H1 (cell line): ENCODE results near the gene AHNAK2. TPM values are rescaled to one million over a fixed set of nuclear protein-coding genes. Genes with fewer than 3 reads are reported as not detected.

ENCODE experiments used
- MAFK ChIP-seq: IDR thresholded peaks from 2 replicates; pipeline ENCODE4 v1.6.1; 2012; ENCODE audit warnings: low read depth, mild to moderate bottlenecking, improper control_type of control experiment, low read length
- SP2 ChIP-seq: IDR thresholded peaks from 2 replicates; pipeline ENCODE4 v1.6.1; 2012; ENCODE audit warnings: mild to moderate bottlenecking, low read length, inconsistent platforms
- polyA plus RNA-seq, 7 experiments: library from polyadenylated mRNA; depleted of rRNA in 3 of 7; stranded (reverse) in 5 of 7; unstranded in 2 of 7; fragments of >200 nt in 5 of 7; fragments of 200-250 nt in 2 of 7; gene quantifications; 1 replicate in 5 of 7; 2 replicates in 1 of 7; 4 replicates in 1 of 7; pipeline versions ENCODE4 v1.2.1 to v1.2.3, GENCODE V29; 2011 to 2013; ENCODE audit warnings: missing spikeins in 2 of 7, mixed read lengths in 2 of 7
- total RNA-seq: library from RNA; stranded (reverse); fragmentation: NEBNext Ultra II Directional; extraction: Animal tissue kit (Norgen Biotek cat#: 25700); gene quantifications from 2 replicates; pipeline ENCODE4 v1.2.1, GENCODE V29; 2021
- TF ChIP-seq, protein P1 (sequence below): fragments of 300-600 bp; sonication (generic); IDR thresholded peaks from 2 replicates; pipeline ENCODE4 v1.7.1; 2012; ENCODE audit warnings: low read length, moderate library complexity, mild to moderate bottlenecking, inconsistent platforms; ENCODE audit not compliant: insufficient replicate concordance
- TF ChIP-seq, protein P2 (sequence below): IDR thresholded peaks from 2 replicates; pipeline ENCODE4 v1.6.1; 2011; ENCODE audit warnings: low read length, improper control_type of control experiment

The AHNAK2 gene
- total and polyA plus RNA-seq, 2 of the 8 experiments (the other 6 are each of a cell fraction or from before 2014, with no cell fraction given), result 0.95 to 2.0 TPM

DNA sequence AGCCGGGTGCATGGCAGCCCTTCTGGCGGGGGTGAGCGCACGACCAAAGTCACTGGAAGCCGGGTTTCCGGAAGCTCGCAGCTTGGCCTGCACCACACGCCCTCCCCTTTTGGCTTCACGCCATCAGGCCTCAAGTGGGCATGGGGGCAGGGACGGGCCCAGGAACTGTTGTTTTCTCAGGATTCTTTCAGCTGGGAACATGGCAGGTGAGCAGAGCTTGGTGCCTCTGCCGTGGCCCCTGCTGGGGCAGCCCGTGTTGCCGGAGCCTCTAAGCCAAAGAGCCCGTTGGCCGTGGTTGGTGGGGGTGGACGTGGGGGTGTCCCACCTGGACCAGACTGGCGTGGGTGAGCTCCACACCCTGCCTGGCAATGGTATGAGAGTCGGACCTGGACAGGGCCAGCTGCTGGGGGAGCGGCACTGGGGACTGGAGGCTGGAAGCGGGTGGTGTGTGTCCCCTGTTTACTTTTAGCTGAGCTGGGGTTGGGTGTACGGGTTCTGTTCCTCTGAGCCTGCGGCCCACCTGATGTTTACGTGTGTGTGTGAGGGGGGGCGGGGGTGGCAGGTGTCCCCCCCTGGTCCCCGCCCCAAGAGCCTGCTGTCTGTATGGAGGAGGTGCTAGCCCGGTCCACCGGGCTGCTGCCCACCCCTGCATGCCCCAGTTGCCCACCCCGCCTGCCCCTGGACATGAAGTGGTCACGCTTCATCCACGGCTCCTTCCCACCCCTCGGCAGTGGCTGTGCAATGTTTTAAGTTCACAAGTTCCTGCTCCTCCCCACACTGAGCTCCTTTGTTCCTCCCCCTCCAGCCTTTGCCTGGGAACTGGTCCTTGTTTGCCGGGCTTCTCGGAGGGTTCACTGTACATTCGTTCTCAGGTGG lies 82.2 kb downstream of the AHNAK2 start (continued):
- TF ChIP-seq, protein P1, sequence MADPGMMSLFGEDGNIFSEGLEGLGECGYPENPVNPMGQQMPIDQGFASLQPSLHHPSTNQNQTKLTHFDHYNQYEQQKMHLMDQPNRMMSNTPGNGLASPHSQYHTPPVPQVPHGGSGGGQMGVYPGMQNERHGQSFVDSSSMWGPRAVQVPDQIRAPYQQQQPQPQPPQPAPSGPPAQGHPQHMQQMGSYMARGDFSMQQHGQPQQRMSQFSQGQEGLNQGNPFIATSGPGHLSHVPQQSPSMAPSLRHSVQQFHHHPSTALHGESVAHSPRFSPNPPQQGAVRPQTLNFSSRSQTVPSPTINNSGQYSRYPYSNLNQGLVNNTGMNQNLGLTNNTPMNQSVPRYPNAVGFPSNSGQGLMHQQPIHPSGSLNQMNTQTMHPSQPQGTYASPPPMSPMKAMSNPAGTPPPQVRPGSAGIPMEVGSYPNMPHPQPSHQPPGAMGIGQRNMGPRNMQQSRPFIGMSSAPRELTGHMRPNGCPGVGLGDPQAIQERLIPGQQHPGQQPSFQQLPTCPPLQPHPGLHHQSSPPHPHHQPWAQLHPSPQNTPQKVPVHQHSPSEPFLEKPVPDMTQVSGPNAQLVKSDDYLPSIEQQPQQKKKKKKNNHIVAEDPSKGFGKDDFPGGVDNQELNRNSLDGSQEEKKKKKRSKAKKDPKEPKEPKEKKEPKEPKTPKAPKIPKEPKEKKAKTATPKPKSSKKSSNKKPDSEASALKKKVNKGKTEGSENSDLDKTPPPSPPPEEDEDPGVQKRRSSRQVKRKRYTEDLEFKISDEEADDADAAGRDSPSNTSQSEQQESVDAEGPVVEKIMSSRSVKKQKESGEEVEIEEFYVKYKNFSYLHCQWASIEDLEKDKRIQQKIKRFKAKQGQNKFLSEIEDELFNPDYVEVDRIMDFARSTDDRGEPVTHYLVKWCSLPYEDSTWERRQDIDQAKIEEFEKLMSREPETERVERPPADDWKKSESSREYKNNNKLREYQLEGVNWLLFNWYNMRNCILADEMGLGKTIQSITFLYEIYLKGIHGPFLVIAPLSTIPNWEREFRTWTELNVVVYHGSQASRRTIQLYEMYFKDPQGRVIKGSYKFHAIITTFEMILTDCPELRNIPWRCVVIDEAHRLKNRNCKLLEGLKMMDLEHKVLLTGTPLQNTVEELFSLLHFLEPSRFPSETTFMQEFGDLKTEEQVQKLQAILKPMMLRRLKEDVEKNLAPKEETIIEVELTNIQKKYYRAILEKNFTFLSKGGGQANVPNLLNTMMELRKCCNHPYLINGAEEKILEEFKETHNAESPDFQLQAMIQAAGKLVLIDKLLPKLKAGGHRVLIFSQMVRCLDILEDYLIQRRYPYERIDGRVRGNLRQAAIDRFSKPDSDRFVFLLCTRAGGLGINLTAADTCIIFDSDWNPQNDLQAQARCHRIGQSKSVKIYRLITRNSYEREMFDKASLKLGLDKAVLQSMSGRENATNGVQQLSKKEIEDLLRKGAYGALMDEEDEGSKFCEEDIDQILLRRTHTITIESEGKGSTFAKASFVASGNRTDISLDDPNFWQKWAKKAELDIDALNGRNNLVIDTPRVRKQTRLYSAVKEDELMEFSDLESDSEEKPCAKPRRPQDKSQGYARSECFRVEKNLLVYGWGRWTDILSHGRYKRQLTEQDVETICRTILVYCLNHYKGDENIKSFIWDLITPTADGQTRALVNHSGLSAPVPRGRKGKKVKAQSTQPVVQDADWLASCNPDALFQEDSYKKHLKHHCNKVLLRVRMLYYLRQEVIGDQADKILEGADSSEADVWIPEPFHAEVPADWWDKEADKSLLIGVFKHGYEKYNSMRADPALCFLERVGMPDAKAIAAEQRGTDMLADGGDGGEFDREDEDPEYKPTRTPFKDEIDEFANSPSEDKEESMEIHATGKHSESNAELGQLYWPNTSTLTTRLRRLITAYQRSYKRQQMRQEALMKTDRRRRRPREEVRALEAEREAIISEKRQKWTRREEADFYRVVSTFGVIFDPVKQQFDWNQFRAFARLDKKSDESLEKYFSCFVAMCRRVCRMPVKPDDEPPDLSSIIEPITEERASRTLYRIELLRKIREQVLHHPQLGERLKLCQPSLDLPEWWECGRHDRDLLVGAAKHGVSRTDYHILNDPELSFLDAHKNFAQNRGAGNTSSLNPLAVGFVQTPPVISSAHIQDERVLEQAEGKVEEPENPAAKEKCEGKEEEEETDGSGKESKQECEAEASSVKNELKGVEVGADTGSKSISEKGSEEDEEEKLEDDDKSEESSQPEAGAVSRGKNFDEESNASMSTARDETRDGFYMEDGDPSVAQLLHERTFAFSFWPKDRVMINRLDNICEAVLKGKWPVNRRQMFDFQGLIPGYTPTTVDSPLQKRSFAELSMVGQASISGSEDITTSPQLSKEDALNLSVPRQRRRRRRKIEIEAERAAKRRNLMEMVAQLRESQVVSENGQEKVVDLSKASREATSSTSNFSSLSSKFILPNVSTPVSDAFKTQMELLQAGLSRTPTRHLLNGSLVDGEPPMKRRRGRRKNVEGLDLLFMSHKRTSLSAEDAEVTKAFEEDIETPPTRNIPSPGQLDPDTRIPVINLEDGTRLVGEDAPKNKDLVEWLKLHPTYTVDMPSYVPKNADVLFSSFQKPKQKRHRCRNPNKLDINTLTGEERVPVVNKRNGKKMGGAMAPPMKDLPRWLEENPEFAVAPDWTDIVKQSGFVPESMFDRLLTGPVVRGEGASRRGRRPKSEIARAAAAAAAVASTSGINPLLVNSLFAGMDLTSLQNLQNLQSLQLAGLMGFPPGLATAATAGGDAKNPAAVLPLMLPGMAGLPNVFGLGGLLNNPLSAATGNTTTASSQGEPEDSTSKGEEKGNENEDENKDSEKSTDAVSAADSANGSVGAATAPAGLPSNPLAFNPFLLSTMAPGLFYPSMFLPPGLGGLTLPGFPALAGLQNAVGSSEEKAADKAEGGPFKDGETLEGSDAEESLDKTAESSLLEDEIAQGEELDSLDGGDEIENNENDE, result no peak
- TF ChIP-seq, protein P2, sequence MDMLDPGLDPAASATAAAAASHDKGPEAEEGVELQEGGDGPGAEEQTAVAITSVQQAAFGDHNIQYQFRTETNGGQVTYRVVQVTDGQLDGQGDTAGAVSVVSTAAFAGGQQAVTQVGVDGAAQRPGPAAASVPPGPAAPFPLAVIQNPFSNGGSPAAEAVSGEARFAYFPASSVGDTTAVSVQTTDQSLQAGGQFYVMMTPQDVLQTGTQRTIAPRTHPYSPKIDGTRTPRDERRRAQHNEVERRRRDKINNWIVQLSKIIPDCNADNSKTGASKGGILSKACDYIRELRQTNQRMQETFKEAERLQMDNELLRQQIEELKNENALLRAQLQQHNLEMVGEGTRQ, result no peak
- TF ChIP-seq SP2 (no peak), MAFK (no peak)
- TF ChIP-seq, all 59 proteins: peak for 0
